HG03378 (cell line): Measurements from ENCODE around the gene B3GALT4.

ENCODE experiments used
- ATAC-seq: cut with Tn5 transposase; IDR thresholded peaks from one replicate; pipeline ENCODE4 v1.9.1; 2021; ENCODE audit warnings: mild to moderate bottlenecking, moderate library complexity; ENCODE audit not compliant: unreplicated experiment

Gene B3GALT4

GRCh38 chr6:33313709-33314514 is 37.0 kb downstream of the B3GALT4 start, which contains the start of gene TAPBP:
Gene TAPBP (minus strand): TSS chr6:33314078. CDS start chr6:33314041, 37 bp downstream.
- ATAC-seq = no peak

- no peak for ATAC-seq
Observed at GRCh38 chr6:33314515-33314942, 37.6 kb downstream of the B3GALT4 start.

- ATAC-seq = no peak
Observed at GRCh38 chr6:33314943-33315792, 38.2 kb downstream of the B3GALT4 start.

GRCh38 chr6:33315793-33316602 is 39.1 kb downstream of the B3GALT4 start:
- ATAC-seq = no peak

- no peak for ATAC-seq
Observed at GRCh38 chr6:33316603-33317418, 39.9 kb downstream of the B3GALT4 start.

GRCh38 chr6:33317419-33317668 is 40.4 kb downstream of the B3GALT4 start:
- no peak for ATAC-seq

- ATAC-seq = peak; percentile 43
Observed at GRCh38 chr6:33317669-33318425, 40.9 kb downstream of the B3GALT4 start, which contains the start of gene ZBTB22. Gene ZBTB22 (minus strand): TSS chr6:33317744. CDS start chr6:33316916, 828 bp downstream.

- no peak for ATAC-seq
Observed at GRCh38 chr6:33318426-33319073, 41.6 kb downstream of the B3GALT4 start.

GRCh38 chr6:33319939-33320314 is 43.0 kb downstream of the B3GALT4 start:
- no peak for ATAC-seq

GRCh38 chr6:33320315-33321181 is 43.6 kb downstream of the B3GALT4 start:
- ATAC-seq = no peak

- ATAC-seq = no peak
Observed at GRCh38 chr6:33321227-33321626, 44.3 kb downstream of the B3GALT4 start.

GRCh38 chr6:33323623-33323948 is 46.7 kb downstream of the B3GALT4 start:
- no peak for ATAC-seq

GRCh38 chr6:33324125-33324524 is 47.2 kb downstream of the B3GALT4 start:
- no peak for ATAC-seq
